HepG2 (cell line): ENCODE measurements around the gene DLG2. TPM values are rescaled to one million over a fixed set of nuclear protein-coding genes. Genes with fewer than 3 reads are reported as not detected.

Experiments used
- ATAC-seq: fragments of 200-7000 bp; cut with Tn5 transposase; 3 replicates; pipeline ENCODE4 v1.9.1; 2020; ENCODE audit warnings: mild to moderate bottlenecking, moderate library complexity
- BruUV-seq: library from RNA; stranded (reverse); fragments of 400-500 nt; replicated peaks from 2 replicates; lab custom pipeline; 2021; lab: Mats Ljungman, UMichigan
- CTCF ChIA-PET: fragments of 300-600 bp; formaldehyde crosslinking; extraction: SDS; loops from one replicate; lab custom pipeline; 2021; ENCODE audit warnings: low total read pairs, inconsistent platforms, low intra/inter-chr PET ratio; lab: Yijun Ruan, JAX
- POLR2A ChIA-PET: fragments of 350-600 bp; sonication (Branson Sonifier 250); formaldehyde crosslinking; loops from one replicate; lab custom pipeline; 2020; ENCODE audit warnings: antibody characterized with exemption, inconsistent platforms; lab: Yijun Ruan, JAX
- DNase-seq: peaks from one replicate; pipeline ENCODE4 v3.0.0-alpha.2; 2015; ENCODE audit warnings: low spot score
- FAIRE-seq: peaks from 3 replicates; lab custom pipeline; 2011; peaks lifted over from hg19 to GRCh38; lab: Jason Lieb, UNC
- H2AFZ ChIP-seq: one replicate; pipeline ENCODE4 v1.6.1; 2011; ENCODE audit warnings: low read length, inconsistent platforms
- H3K27ac ChIP-seq: fragments of 300-600 bp; 3 replicates; pipeline ENCODE4 v1.8.0; 2011; ENCODE audit warnings: mixed run types, mild to moderate bottlenecking, mixed read lengths, low read length, inconsistent platforms; ENCODE audit not compliant: insufficient read depth; ENCODE audit errors: extremely low read length
- H3K27me3 ChIP-seq, 2 experiments: fragments of 200-600 bp in 1 of 2; 2 replicates in 1 of 2; 3 replicates in 1 of 2; pipeline versions ENCODE4 v1.6.0 to v1.8.0; 2011; ENCODE audit warnings: low read length in 2 of 2, mild to moderate bottlenecking in 2 of 2, moderate library complexity in 2 of 2, inconsistent platforms in 1 of 2; ENCODE audit not compliant: insufficient read depth in 2 of 2, control insufficient read depth in 1 of 2
- H3K36me3 ChIP-seq, 2 experiments: fragments of 200-600 bp in 1 of 2; replicated peaks in 1 of 2; 2 replicates in 1 of 2; 3 replicates in 1 of 2; pipeline versions ENCODE4 v1.5.1 to v1.8.0; 2011; ENCODE audit warnings: low read length in 2 of 2, inconsistent platforms in 1 of 2; ENCODE audit not compliant: insufficient read depth in 2 of 2, control insufficient read depth in 1 of 2
- H3K4me1 ChIP-seq: 2 replicates; pipeline ENCODE4 v1.5.1; 2012; ENCODE audit warnings: low read length, inconsistent platforms; ENCODE audit not compliant: insufficient read depth
- H3K4me2 ChIP-seq: 2 replicates; pipeline ENCODE4 v1.6.0; 2011; ENCODE audit warnings: low read depth, low read length, inconsistent platforms
- H3K4me3 ChIP-seq, 3 experiments: fragments of 200-600 bp in 1 of 3; sonication (generic), shearing (Covaris generic) in 1 of 3; replicated peaks in 1 of 3; 2 replicates each; pipeline ENCODE4 v1.5.1; 2011 to 2016; ENCODE audit warnings: low read length in 3 of 3, inconsistent platforms in 2 of 3, low read depth in 2 of 3, mild to moderate bottlenecking in 2 of 3, control low read depth in 1 of 3, mixed read lengths in 1 of 3; ENCODE audit not compliant: insufficient read depth in 1 of 3
- H3K79me2 ChIP-seq: one replicate; pipeline ENCODE4 v1.6.1; 2011; ENCODE audit warnings: low read length, inconsistent platforms; ENCODE audit not compliant: insufficient read depth
- H3K9ac ChIP-seq: 2 replicates; pipeline ENCODE4 v1.6.0; 2011; ENCODE audit warnings: mild to moderate bottlenecking, low read depth, low read length, inconsistent platforms; ENCODE audit not compliant: insufficient read depth
- H3K9me3 ChIP-seq: 2 replicates; pipeline ENCODE4 v1.5.1; 2012; ENCODE audit warnings: mild to moderate bottlenecking, low read length
- H4K20me1 ChIP-seq: 2 replicates; pipeline ENCODE4 v1.6.0; 2011; ENCODE audit warnings: inconsistent platforms, mild to moderate bottlenecking, low read length, moderate library complexity; ENCODE audit not compliant: insufficient read depth
- ADNP ChIP-seq: sonication (generic); formaldehyde crosslinking; IDR thresholded peaks from 2 replicates; pipeline ENCODE4 v1.4.0; 2020; ENCODE audit warnings: missing genetic modification reagents
- ATAD3A ChIP-seq: sonication (generic); formaldehyde crosslinking; IDR thresholded peaks from 2 replicates; pipeline ENCODE4 v1.4.0; 2020; ENCODE audit warnings: missing genetic modification reagents
- BATF2 ChIP-seq: sonication (generic); formaldehyde crosslinking; IDR thresholded peaks from 2 replicates; pipeline ENCODE4 v1.8.0; 2022; ENCODE audit warnings: mild to moderate bottlenecking, missing genetic modification reagents, moderate library complexity
- BHLHE40 ChIP-seq: IDR thresholded peaks from 2 replicates; pipeline ENCODE4 v1.6.1; 2011; ENCODE audit warnings: low read length, improper control_type of control experiment
- MTF1 ChIP-seq: sonication (generic); formaldehyde crosslinking; IDR thresholded peaks from 2 replicates; pipeline ENCODE4 v1.5.0; 2020; ENCODE audit warnings: missing genetic modification reagents
- NCOR1 ChIP-seq: fragments of 200-600 bp; sonication (generic); IDR thresholded peaks from 2 replicates; pipeline ENCODE4 v1.7.0; 2017; ENCODE audit warnings: antibody characterized with exemption, low read length, borderline replicate concordance
- NFRKB ChIP-seq: fragments of 450-650 bp; IDR thresholded peaks from 2 replicates; pipeline ENCODE4 v1.6.1; 2017
- PAXIP1 ChIP-seq: sonication (generic); formaldehyde crosslinking; conservative IDR thresholded peaks from 2 replicates; pipeline ENCODE4 v1.4.0; 2020; ENCODE audit warnings: mild to moderate bottlenecking, missing genetic modification reagents, moderate library complexity
- POGK ChIP-seq: sonication (generic); formaldehyde crosslinking; conservative IDR thresholded peaks from 2 replicates; pipeline ENCODE4 v1.8.0; 2022; ENCODE audit warnings: mild to moderate bottlenecking, moderate library complexity, missing genetic modification reagents
- POLR2AphosphoS5 ChIP-seq: IDR thresholded peaks from 2 replicates; pipeline ENCODE4 v1.6.1; 2012; ENCODE audit warnings: low read depth, low read length
- TBL1XR1 ChIP-seq: fragments of 150-350 bp; IDR thresholded peaks from 2 replicates; pipeline ENCODE4 v1.6.1; 2014; ENCODE audit warnings: borderline replicate concordance, low read length; ENCODE audit not compliant: partially characterized antibody
- TCF7L2 ChIP-seq: IDR thresholded peaks from 2 replicates; pipeline ENCODE4 v1.6.1; 2011; ENCODE audit warnings: mild to moderate bottlenecking, low read depth, low read length, moderate library complexity
- ZNF616 ChIP-seq: sonication (generic); formaldehyde crosslinking; IDR thresholded peaks from 2 replicates; pipeline ENCODE4 v1.5.0; 2020; ENCODE audit warnings: low read depth, mild to moderate bottlenecking, missing genetic modification reagents
- ZNF672 ChIP-seq: sonication (generic); formaldehyde crosslinking; IDR thresholded peaks from 2 replicates; pipeline ENCODE4 v1.8.1; 2022; ENCODE audit warnings: missing genetic modification reagents
- ZNF790 ChIP-seq: sonication (generic); formaldehyde crosslinking; IDR thresholded peaks from 2 replicates; pipeline ENCODE4 v1.8.0; 2022; ENCODE audit warnings: missing genetic modification reagents, mild to moderate bottlenecking, borderline replicate concordance
- WGBS: methylation state at CpG from one replicate; pipeline ENCODE4 v1.1.6; 2017; ENCODE audit warnings: low lambda C conversion rate; 5-methylcytosine and 5-hydroxymethylcytosine counted together
- in situ Hi-C: cut with HindIII; loops from 2 replicates; pipeline ENCODE4 v1.10.0; 2017; ENCODE audit warnings: low pct_unique_long_range_greater_than_20kb; ENCODE audit not compliant: extremely low pct_ligation_motif_present
- intact Hi-C: fragments of 100-400 bp; cut with micrococcal nuclease; formaldehyde crosslinking; loops from one replicate; pipeline ENCODE4 v1.10.0; 2022; ENCODE audit not compliant: unreplicated experiment
- polyA plus RNA-seq, 8 experiments: library from polyadenylated mRNA; depleted of rRNA in 3 of 8; stranded (reverse) in 7 of 8; unstranded in 1 of 8; fragments of >200 nt; fragmentation: Illumina TruSeq in 4 of 8; extraction: Trizol in 4 of 8; gene quantifications; 2 replicates each; pipeline versions ENCODE4 v1.2.1 to v1.2.3, GENCODE V29; 2011 to 2016; ENCODE audit warnings: low read depth in 4 of 8, missing spikeins in 1 of 8, mixed read lengths in 1 of 8; ENCODE audit not compliant: insufficient read depth in 1 of 8
- total RNA-seq, 5 experiments: library from RNA; depleted of rRNA; stranded (reverse); fragments of >200 nt; fragmentation: Illumina TruSeq; extraction: Trizol; gene quantifications; 2 replicates each; pipeline ENCODE4 v1.2.3, GENCODE V29; 2016; ENCODE audit warnings: low read depth in 1 of 5

Gene DLG2
- total and polyA plus RNA-seq, 2 of the 13 experiments (the other 11 are each of a cell fraction or from before 2014, with no cell fraction given), result 0.46 to 1.0 TPM

- no TSS peak for BruUV-seq
- TF ChIP-seq ATAD3A, result no peak
- TF ChIP-seq NFRKB, result no peak
- no peak for TF ChIP-seq TCF7L2
- no peak for TF ChIP-seq BHLHE40
- TF ChIP-seq ZNF616 (CRISPR knock-in tag), result no peak
- TF ChIP-seq ZNF790 (CRISPR knock-in tag), result no peak
- no peaks in the 10 kb centered on the region for H3K36me3 ChIP-seq
- H3K27me3 ChIP-seq, result no peaks in the 10 kb centered on the region
- FAIRE-seq, result no peak
- no peak overlapping the region for H2AFZ ChIP-seq
- no peak overlapping the region for H3K4me2 ChIP-seq
- H4K20me1 ChIP-seq, result no peaks in the 10 kb centered on the region
- H3K4me1 ChIP-seq, result no peaks in the 10 kb centered on the region
- ChIA-PET POLR2A (no interaction called here), CTCF (no interaction called here)
- no peak for ATAC-seq
- no peak overlapping the region for H3K4me3 ChIP-seq
- no peaks in the 10 kb centered on the region for H3K79me2 ChIP-seq
- H3K9me3 ChIP-seq, result no peaks in the 10 kb centered on the region
- 3% methylated on average over 4 of the region's 4 CpGs for WGBS
- intact Hi-C loops, result no loop called here
- no peak overlapping the region for H3K27ac ChIP-seq
- no peak for DNase-seq
- no peak overlapping the region for H3K9ac ChIP-seq
- in situ Hi-C loops, result no loop called here
Observed at GRCh38 chr11:84691830-84692229, 935.3 kb downstream of the DLG2 start.

GRCh38 chr11:84687433-84687832 is 939.7 kb downstream of the DLG2 start:
- no peaks in the 10 kb centered on the region for H3K4me1 ChIP-seq
- no peaks in the 10 kb centered on the region for H3K9me3 ChIP-seq
- CTCF ChIA-PET, result no interaction called here
- H3K4me3 ChIP-seq, result no peak overlapping the region
- intact Hi-C loops (no loop called here), in situ Hi-C loops (no loop called here)
- FAIRE-seq (no peak), DNase-seq (no peak), ATAC-seq (no peak)
- no peaks in the 10 kb centered on the region for H3K79me2 ChIP-seq
- H4K20me1 ChIP-seq, result no peaks in the 10 kb centered on the region
- no peak overlapping the region for H3K27ac ChIP-seq
- H2AFZ ChIP-seq, result no peak overlapping the region
- no peak overlapping the region for H3K4me2 ChIP-seq
- POLR2A ChIA-PET, result no interaction called here
- no peaks in the 10 kb centered on the region for H3K27me3 ChIP-seq
- H3K36me3 ChIP-seq, result no peaks in the 10 kb centered on the region
- no TSS peak for BruUV-seq
- H3K9ac ChIP-seq, result no peak overlapping the region
- TF ChIP-seq BATF2 (CRISPR knock-in tag) (no peak), ZNF672 (CRISPR knock-in tag) (no peak), PAXIP1 (no peak), MTF1 (CRISPR knock-in tag) (no peak), POGK (CRISPR knock-in tag) (no peak), POLR2AphosphoS5 (no peak), ADNP (no peak), TBL1XR1 (no peak), NCOR1 (no peak)
